Prostate gland (tissue), 2 donors: ENCODE data around the gene FAM167B. TPM values are rescaled to one million over a fixed set of nuclear protein-coding genes. Genes with fewer than 3 reads are reported as not detected.

Experiments used
- DNase-seq: peaks from one replicate; pipeline ENCODE4 v3.0.0-alpha.2; 2019; ENCODE audit warnings: low spot score
- H3K27ac ChIP-seq, 2 donors: fragments of 200-600 bp; sonication (generic); 2 replicates each; pipeline ENCODE4 v1.5.1; 2017 to 2019
- H3K27me3 ChIP-seq: fragments of 200-600 bp; sonication (generic); replicated peaks from 2 replicates; pipeline ENCODE4 v1.5.1; 2019; ENCODE audit not compliant: insufficient read depth
- H3K36me3 ChIP-seq, 2 donors: fragments of 200-600 bp; sonication (generic); 1 replicate in 1 of 2; 2 replicates in 1 of 2; pipeline versions ENCODE4 v1.5.1 to v1.8.1; 2017 to 2019
- H3K4me1 ChIP-seq: fragments of 200-600 bp; sonication (generic); replicated peaks from 2 replicates; pipeline ENCODE4 v1.5.1; 2019
- H3K4me3 ChIP-seq, 2 donors: fragments of 200-600 bp; sonication (generic); 2 replicates each; pipeline ENCODE4 v1.5.1; 2017 to 2019
- H3K9me3 ChIP-seq: fragments of 200-600 bp; sonication (generic); 2 replicates; pipeline ENCODE4 v1.5.1; 2017
- CTCF ChIP-seq, 4 experiments: fragments of 200-600 bp in 2 of 4; fragments of 450-650 bp in 2 of 4; sonication (generic) in 2 of 4; IDR thresholded peaks; 1 replicate in 3 of 4; 2 replicates in 1 of 4; pipeline ENCODE4 v1.5.1; 2016 to 2019; ENCODE audit warnings: antibody characterized with exemption in 4 of 4, mild to moderate bottlenecking in 2 of 4, moderate library complexity in 2 of 4
- POLR2A ChIP-seq: fragments of 450-650 bp; IDR thresholded peaks from one replicate; pipeline ENCODE4 v1.6.1; 2016; ENCODE audit warnings: antibody characterized with exemption, mild to moderate bottlenecking
- POLR2AphosphoS5 ChIP-seq: sonication (generic); formaldehyde crosslinking; IDR thresholded peaks from one replicate; pipeline ENCODE4 v1.6.1; 2017; ENCODE audit warnings: antibody characterized with exemption
- WGBS: methylation state at CpG from one replicate; pipeline ENCODE4 v1.1.5; 2018; 5-methylcytosine and 5-hydroxymethylcytosine counted together
- intact Hi-C: fragments of 100-400 bp; cut with DNase I; formaldehyde crosslinking; loops from one replicate; pipeline ENCODE4 v1.14.2; 2022
- total RNA-seq, 2 donors: library from RNA; depleted of rRNA; stranded (reverse); fragments of >200 nt; gene quantifications; one replicate each; pipeline ENCODE4 v1.1.0, GENCODE V29; 2016

Gene FAM167B
- total RNA-seq, 2 donors from 2014 or later = 2.3 to 3.6 TPM

- Histone ChIP-seq H3K9me3 (no peaks in the 10 kb centered on the region), H3K36me3 (peaks cover 4 to 11% of the 10 kb centered on the region in 2 donors), H3K4me1 (peaks cover 19% of the 10 kb centered on the region), H3K27ac (peak within 1 kb of the TSS; percentile 88 to 90), H3K4me3 (peak within 1 kb of the TSS; percentile 74 to 95), H3K27me3 (no peaks in the 10 kb centered on the region)
- TF ChIP-seq POLR2AphosphoS5 (peak; percentile 98), POLR2A (peak; percentile 69), CTCF (IDR thresholded peaks at IDR 0.05) (no peak)
- DNase-seq = peak; percentile 93
- intact Hi-C loops = loop anchor here (10.0 kb wide), 1 partner anchor 173 kb away; the partner anchor contains the start of gene BSDC1
- WGBS = under 1% methylated on average over 42 of the region's 46 CpGs
Measured at GRCh38 chr1:32221980-32222755, 24.9 kb upstream of the FAM167B start, which contains the start of the genes EIF3I and TMEM234. Gene EIF3I, plus strand, starts transcription at chr1:32222407. Its CDS starts 35 bp downstream, at chr1:32222442. Gene TMEM234, minus strand, starts transcription at chr1:32222353. Its CDS starts 31 bp downstream, at chr1:32222322.

GRCh38 chr1:32223683-32224082 lies 23.3 kb upstream of the FAM167B start:
- TF ChIP-seq POLR2A (no peak), POLR2AphosphoS5 (no peak), CTCF (IDR thresholded peaks at IDR 0.05) (no peak)
- Histone ChIP-seq H3K4me1 (peaks cover 19% of the 10 kb centered on the region), H3K9me3 (no peaks in the 10 kb centered on the region), H3K27ac (peak overlapping the region in 1 of 2 donors; percentile 88), H3K4me3 (no peak overlapping the region), H3K27me3 (no peaks in the 10 kb centered on the region), H3K36me3 (peaks cover 4 to 17% of the 10 kb centered on the region in 2 donors)
- DNase-seq = no peak
- WGBS = 72% methylated on average over 3 of the region's 3 CpGs
- intact Hi-C loops = loop anchor here (10.0 kb wide), 1 partner anchor 171 kb away; the partner anchor contains the start of gene BSDC1

GRCh38 chr1:32224285-32224684 lies 22.7 kb upstream of the FAM167B start:
- H3K4me3 ChIP-seq = no peak overlapping the region
- no peaks in the 10 kb centered on the region for H3K9me3 ChIP-seq
- intact Hi-C loops = loop anchor here (10.0 kb wide), 1 partner anchor 171 kb away; the partner anchor contains the start of gene BSDC1

GRCh38 chr1:32228771-32229170 lies 18.3 kb upstream of the FAM167B start:
- Histone ChIP-seq H3K27ac (no peak overlapping the region), H3K27me3 (no peaks in the 10 kb centered on the region), H3K9me3 (no peaks in the 10 kb centered on the region), H3K4me1 (peaks cover 4% of the 10 kb centered on the region), H3K36me3 (peaks cover 7 to 27% of the 10 kb centered on the region in 2 donors), H3K4me3 (no peak overlapping the region)
- no peak for TF ChIP-seq POLR2AphosphoS5
- TF ChIP-seq CTCF (IDR thresholded peaks at IDR 0.05) = no peak
- TF ChIP-seq POLR2A = no peak
- WGBS = 75% methylated on average over 3 of the region's 3 CpGs
- no peak for DNase-seq
- intact Hi-C loops = loop anchor here (10.0 kb wide), 1 partner anchor 166 kb away; the partner anchor contains the start of gene BSDC1

More at GRCh38 chr1:32224285-32224684, 22.7 kb upstream of the FAM167B start:
- no peak for DNase-seq
- WGBS = 65% methylated on average over 4 of the region's 4 CpGs
- peaks cover 4 to 17% of the 10 kb centered on the region in 2 donors for H3K36me3 ChIP-seq
- H3K4me1 ChIP-seq = peaks cover 19% of the 10 kb centered on the region
- no peaks in the 10 kb centered on the region for H3K27me3 ChIP-seq
- TF ChIP-seq POLR2AphosphoS5 = no peak
- TF ChIP-seq CTCF (IDR thresholded peaks at IDR 0.05) = no peak
- no peak for TF ChIP-seq POLR2A
- peak overlapping the region in 1 of 2 donors; percentile 88 for H3K27ac ChIP-seq
